HG03064 (cell line): ENCODE data around the gene TRAM2.

Experiments used
- ATAC-seq: cut with Tn5 transposase; IDR thresholded peaks from one replicate; pipeline ENCODE4 v1.9.1; 2021; ENCODE audit warnings: low read depth; ENCODE audit not compliant: unreplicated experiment

TRAM2 gene

GRCh38 chr6:52571099-52571755 is 5.6 kb downstream of the TRAM2 start:
- no peak for ATAC-seq

- ATAC-seq, result no peak
These were observed 6.6 kb downstream of the TRAM2 start for GRCh38 chr6:52570291-52570700.

GRCh38 chr6:52568320-52568719 is 8.5 kb downstream of the TRAM2 start:
- ATAC-seq, result no peak

DNA sequence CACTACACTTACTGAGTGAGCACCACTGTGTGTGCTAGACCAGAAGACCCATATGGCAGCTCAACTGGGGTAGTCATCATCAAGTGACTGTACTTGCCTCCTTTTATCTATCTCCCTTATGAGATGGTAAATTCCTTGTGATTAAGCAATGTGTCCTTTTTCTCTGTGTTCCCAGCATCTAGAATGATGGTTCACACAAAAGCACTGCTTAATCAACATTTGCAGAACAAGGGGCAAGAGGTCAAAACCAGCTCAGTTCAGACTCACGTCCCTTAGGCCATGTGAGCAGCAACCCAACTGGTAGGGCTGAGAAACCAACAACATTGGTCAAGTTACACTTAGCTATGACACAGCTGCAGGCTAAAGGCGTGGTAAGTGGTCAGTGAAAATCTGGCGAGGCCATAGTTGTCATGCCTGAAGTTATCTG is 10.0 kb downstream of the TRAM2 start:
- ATAC-seq, result no peak

- peak; percentile 87 for ATAC-seq
These were observed 10.7 kb downstream of the TRAM2 start for GRCh38 chr6:52566201-52566600.

- ATAC-seq, result no peak
These were observed 12.0 kb downstream of the TRAM2 start for GRCh38 chr6:52564856-52565255.

DNA sequence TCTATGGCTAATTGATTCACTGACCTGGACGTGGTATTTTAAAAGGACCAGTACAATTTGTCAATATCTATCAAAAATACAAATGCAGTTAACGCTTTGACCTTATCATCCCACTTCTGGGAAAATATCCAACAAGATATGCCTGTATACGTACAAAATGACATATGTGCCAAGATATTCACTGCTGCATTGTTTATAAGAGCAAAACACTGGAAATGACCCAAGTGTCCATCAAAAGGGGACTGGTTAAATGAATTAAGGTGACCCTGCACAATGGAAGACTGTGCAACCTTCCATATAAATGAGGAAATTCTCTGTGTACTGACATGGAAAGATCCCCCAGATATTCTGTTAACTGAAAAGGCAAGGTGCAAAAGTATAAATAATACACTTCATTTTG is 13.9 kb downstream of the TRAM2 start:
- ATAC-seq, result no peak

- no peak for ATAC-seq
These were observed 16.4 kb downstream of the TRAM2 start for GRCh38 chr6:52560462-52560861.

GRCh38 chr6:52558266-52559000 is 18.4 kb downstream of the TRAM2 start:
- ATAC-seq, result no peak

GRCh38 chr6:52557389-52558265 is 19.2 kb downstream of the TRAM2 start:
- ATAC-seq, result no peak

- ATAC-seq, result no peak
These were observed 21.2 kb downstream of the TRAM2 start for GRCh38 chr6:52555518-52556233.

DNA sequence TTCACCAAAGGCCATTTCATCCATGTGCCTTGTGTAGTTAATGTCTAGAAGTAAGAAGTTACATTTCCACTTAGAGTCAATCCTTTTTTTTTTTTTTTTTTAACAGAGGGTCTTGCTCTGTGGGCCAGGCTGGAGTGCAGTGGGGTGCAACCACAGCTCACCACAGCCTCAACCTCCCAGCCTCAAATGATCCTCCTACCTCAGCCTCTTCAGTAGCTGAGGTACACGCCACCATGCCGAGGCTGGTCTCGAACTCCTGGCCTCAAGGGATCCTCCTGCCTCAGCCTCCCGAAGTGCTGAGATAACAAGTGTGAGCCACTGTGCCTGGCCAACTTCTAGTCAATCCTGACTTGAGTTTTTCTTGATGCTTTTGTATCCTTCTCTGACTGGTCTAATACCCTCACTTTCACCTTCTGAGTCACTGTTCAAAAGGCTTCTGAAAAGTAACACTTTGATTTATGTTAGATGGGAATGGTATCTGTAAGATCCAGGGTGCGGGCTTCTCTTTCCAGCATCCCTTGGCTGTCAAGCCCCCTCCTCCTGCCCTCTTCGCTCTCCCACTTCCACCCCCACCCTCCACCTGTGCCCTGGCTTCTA is 22.1 kb downstream of the TRAM2 start:
- ATAC-seq, result no peak

DNA sequence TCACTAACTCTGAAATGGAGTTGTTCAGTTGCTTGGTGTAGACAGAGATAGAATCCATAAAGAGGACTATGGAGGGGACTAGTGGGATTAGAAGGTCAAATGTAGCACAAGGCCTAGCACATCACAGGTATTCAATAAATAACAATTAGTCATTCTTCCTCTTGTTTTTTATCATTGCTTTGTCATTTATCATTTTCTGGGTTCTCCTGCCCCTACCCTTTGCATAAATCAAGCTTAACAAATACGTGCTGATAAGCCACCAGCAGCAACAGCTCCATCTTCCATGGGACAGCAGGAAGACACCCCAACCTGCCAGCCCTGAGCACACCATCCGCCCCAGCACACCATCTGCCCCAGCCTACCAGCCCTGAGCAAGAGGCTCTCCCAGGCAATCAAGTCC is 23.1 kb downstream of the TRAM2 start:
- no peak for ATAC-seq

DNA sequence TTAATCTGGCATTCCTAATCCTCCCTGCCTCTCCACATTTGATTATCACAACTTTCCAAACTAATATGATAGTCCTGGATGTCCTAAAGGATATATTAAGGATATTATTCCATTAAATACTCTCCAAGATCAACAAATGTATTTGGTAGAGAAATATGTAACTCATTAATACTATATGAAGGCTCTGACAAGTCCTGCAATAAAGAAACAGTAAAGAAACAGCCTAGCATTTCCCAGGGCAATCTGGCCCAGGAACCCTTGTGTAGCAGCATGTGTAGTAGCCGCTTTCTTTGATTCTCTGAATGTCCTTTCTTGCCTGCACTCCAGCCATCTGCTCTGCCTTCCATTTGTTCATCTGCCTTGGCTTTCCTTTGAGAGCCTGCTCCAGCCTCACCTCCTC is 23.7 kb downstream of the TRAM2 start:
- ATAC-seq, result no peak

- peak; percentile 83 for ATAC-seq
These were observed 24.6 kb downstream of the TRAM2 start for GRCh38 chr6:52552278-52552643.

DNA sequence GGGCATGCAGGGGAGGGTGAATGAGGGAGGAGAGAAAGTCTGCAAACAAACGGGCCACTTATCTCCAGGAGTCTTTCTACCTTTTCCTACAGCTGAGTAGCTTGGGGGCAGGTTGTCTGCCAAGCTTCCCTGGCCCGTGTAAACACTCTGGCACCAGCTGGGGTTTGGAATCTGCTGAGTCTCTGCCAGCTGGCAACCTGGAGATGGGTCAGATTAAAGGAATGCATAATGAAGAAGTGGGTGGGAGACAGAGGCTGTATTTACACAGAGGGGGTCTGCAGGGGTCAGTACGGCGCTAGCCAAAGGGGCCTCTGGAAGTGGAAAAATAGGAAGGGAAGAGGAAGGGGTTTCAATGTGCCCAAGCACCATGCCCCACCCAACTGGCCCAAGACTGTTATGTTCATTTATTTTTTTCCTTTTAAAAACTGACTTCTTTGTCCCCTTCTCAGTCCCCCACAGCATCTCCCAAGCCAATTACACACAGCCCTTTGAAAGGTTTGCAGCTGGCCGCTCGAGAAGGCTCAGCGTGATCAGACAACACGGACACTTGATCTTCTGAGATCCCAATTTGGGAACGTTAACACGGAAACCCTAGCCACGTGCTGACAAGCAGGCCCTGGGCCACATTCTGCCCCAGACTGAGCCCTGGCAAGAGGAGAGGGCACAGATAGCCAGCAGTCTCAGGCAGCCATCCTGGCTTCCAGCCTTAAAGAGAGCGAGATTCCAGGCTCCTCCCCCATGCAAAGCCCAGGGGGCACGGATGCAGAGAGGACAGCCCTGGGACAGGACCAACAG is 25.2 kb downstream of the TRAM2 start:
- no peak for ATAC-seq

DNA sequence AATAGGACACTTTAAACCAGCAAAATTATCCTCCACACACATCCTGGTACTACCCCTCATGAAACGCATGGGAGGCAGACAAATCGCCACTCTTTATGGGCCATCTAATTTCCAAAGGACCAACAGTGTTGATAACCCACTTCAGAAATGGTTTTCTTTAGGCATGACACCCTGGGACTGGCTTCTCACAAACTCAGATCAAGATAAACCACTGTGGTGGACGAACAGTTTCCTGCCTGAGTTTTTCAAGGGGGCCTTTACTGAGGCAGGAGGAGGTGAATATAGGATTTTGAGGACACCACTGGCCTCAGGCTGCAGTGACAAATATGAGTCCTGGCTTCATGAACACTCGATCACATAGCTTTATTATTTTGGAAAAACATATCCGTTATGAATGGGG is 26.0 kb downstream of the TRAM2 start:
- no peak for ATAC-seq

DNA sequence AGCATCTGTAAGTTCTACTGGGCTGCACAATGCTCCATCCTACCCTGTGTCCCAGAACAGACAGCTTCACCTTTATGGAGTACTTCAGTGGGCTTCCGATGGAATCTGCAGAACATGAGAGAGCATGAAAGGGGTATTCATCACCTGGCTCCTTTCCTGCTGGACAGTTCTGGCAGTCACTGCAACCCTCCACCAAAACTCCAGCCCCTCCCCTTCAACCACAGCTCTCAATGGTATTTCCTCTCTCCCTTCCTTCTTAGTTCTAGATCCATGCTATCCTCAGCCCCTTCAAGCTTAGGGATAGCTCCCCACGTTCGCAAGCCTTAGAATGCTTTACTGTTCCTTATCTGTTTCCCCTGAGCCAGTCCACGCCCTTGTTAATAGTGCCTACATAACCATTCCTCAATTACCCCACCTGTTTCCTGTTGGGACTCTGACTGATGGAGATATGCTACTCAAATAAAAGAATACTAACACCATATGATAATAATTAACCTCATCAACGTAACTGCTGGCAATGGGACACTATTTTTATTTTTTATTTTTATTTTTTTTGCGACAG is 26.8 kb downstream of the TRAM2 start:
- no peak for ATAC-seq

GRCh38 chr6:52549428-52549827 is 27.4 kb downstream of the TRAM2 start:
- ATAC-seq, result no peak
